Trophoblast cell (in vitro differentiated cells and primary cell): ENCODE data around the gene RASA3.

ENCODE experiments used
- DNase-seq, 2 donors: peaks; one replicate each; pipeline ENCODE4 v3.0.0-alpha.2; 2016
- H2AFZ ChIP-seq: 2 replicates; pipeline ENCODE4 v1.6.1; 2013; ENCODE audit warnings: low read length, moderate library complexity, mild to moderate bottlenecking; ENCODE audit not compliant: insufficient read depth, poor library complexity
- H2AK5ac ChIP-seq: 2 replicates; pipeline ENCODE4 v1.6.1; 2013; ENCODE audit warnings: mild to moderate bottlenecking, low read length
- H2BK120ac ChIP-seq: 2 replicates; pipeline ENCODE4 v1.6.1; 2013; ENCODE audit warnings: low read length, mild to moderate bottlenecking, moderate library complexity; ENCODE audit not compliant: insufficient read depth, poor library complexity
- H2BK12ac ChIP-seq: 2 replicates; pipeline ENCODE4 v1.6.1; 2013; ENCODE audit warnings: mild to moderate bottlenecking, low read length, moderate library complexity
- H2BK5ac ChIP-seq: 2 replicates; pipeline ENCODE4 v1.6.1; 2013; ENCODE audit warnings: low read length, low read depth, moderate library complexity, mild to moderate bottlenecking; ENCODE audit not compliant: poor library complexity
- H3K14ac ChIP-seq: 2 replicates; pipeline ENCODE4 v1.6.1; 2013; ENCODE audit warnings: mild to moderate bottlenecking, low read length
- H3K18ac ChIP-seq: 2 replicates; pipeline ENCODE4 v1.6.1; 2013; ENCODE audit warnings: mild to moderate bottlenecking, low read length
- H3K23ac ChIP-seq: 2 replicates; pipeline ENCODE4 v1.6.1; 2013; ENCODE audit warnings: low read length
- H3K27ac ChIP-seq: 2 replicates; pipeline ENCODE4 v1.5.1; 2013; ENCODE audit warnings: low read depth, mild to moderate bottlenecking, inconsistent platforms, low read length, moderate library complexity
- H3K27me3 ChIP-seq: 2 replicates; pipeline ENCODE4 v1.6.1; 2013; ENCODE audit warnings: inconsistent platforms, mild to moderate bottlenecking, low read length, moderate library complexity; ENCODE audit not compliant: insufficient read depth
- H3K36me3 ChIP-seq, 2 experiments: 1 replicate in 1 of 2; 2 replicates in 1 of 2; pipeline ENCODE4 v1.6.1; 2013; ENCODE audit warnings: low read length in 2 of 2, mild to moderate bottlenecking in 2 of 2, moderate library complexity in 1 of 2; ENCODE audit not compliant: insufficient read depth in 2 of 2, control insufficient read depth in 1 of 2
- H3K4ac ChIP-seq: 2 replicates; pipeline ENCODE4 v1.6.1; 2013; ENCODE audit warnings: low read depth, mild to moderate bottlenecking, low read length, moderate library complexity
- H3K4me1 ChIP-seq, 2 experiments: 1 replicate in 1 of 2; 2 replicates in 1 of 2; pipeline ENCODE4 v1.6.1; 2013; ENCODE audit warnings: low read length in 2 of 2, mild to moderate bottlenecking in 2 of 2, moderate library complexity in 1 of 2; ENCODE audit not compliant: insufficient read depth in 2 of 2, control insufficient read depth in 1 of 2
- H3K4me2 ChIP-seq: 2 replicates; pipeline ENCODE4 v1.6.1; 2013; ENCODE audit warnings: inconsistent platforms, mild to moderate bottlenecking, low read length, moderate library complexity
- H3K4me3 ChIP-seq: 2 replicates; pipeline ENCODE4 v1.5.1; 2013; ENCODE audit warnings: mild to moderate bottlenecking, low read depth, low read length, inconsistent platforms
- H3K79me1 ChIP-seq: one replicate; pipeline ENCODE4 v1.6.1; 2013; ENCODE audit warnings: low read length
- H3K79me2 ChIP-seq: 2 replicates; pipeline ENCODE4 v1.6.1; 2013; ENCODE audit warnings: low read length, mild to moderate bottlenecking; ENCODE audit not compliant: control insufficient read depth, insufficient read depth, poor library complexity
- H3K9ac ChIP-seq: 2 replicates; pipeline ENCODE4 v1.6.1; 2013; ENCODE audit warnings: mild to moderate bottlenecking, low read length
- H3K9me3 ChIP-seq: 2 replicates; pipeline ENCODE4 v1.6.1; 2013; ENCODE audit warnings: low read depth, mild to moderate bottlenecking, control low read depth, inconsistent platforms, low read length; ENCODE audit not compliant: insufficient read depth
- H4K12ac ChIP-seq: 2 replicates; pipeline ENCODE4 v1.6.1; 2013; ENCODE audit warnings: low read depth, mild to moderate bottlenecking, low read length, moderate library complexity
- H4K8ac ChIP-seq: 2 replicates; pipeline ENCODE4 v1.6.1; 2013; ENCODE audit warnings: low read depth, mild to moderate bottlenecking, low read length, moderate library complexity
- H4K91ac ChIP-seq: one replicate; pipeline ENCODE4 v1.6.1; 2013; ENCODE audit warnings: low read depth, mild to moderate bottlenecking, low read length, moderate library complexity
- WGBS: extraction: QIAGEN DNeasy Blood & Tissue Kit; methylation state at CpG from one replicate; pipeline ENCODE4 v1.1.7; 2013; ENCODE audit warnings: missing lambda C conversion rate; ENCODE audit not compliant: insufficient read length, insufficient coverage; ENCODE audit errors: extremely low coverage; 5-methylcytosine and 5-hydroxymethylcytosine counted together

Gene RASA3

DNA sequence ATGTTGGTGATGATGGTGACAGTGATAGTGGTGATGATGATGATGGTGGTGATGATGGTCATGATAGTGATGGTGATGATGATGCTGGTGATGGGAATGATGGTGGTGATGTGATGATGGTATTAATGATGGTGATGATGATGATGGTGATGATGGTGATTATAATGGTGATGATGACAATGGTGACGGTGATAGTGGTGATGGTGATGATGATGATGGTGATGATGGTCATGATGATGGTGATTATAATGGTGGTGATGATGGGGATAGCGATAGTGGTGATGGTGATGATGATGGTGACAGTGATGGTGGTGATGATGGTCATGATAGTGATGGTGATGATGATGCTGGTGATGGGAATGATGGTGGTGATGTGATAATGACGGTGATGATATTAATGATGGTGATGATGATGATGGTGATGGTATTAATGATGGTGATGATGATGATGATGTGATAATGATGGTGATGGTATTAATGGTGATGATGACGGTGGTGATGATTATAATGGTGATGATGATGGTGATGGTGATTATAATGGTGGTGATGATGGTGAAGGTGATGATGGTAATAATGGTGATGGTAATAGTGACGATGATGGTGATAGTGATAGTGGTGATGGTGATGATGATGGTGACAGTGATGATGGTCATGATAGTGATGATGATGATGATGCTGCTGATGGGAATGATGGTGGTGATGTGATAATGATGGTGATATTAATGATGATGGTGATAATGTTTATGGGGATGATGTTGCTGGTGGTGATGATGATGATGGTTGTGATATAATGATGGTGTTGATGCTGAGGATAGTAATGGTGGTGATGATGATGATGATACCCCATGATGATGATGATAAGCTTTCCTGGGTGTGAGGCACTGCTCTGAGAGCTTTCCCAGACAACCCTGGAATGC lies 166.2 kb downstream of the RASA3 start:
- Histone ChIP-seq H2BK12ac (no peak overlapping the region), H3K18ac (no peak overlapping the region), H3K4me2 (no peak overlapping the region), H3K27ac (no peak overlapping the region), H3K9me3 (peaks cover 25% of the 10 kb centered on the region), H3K14ac (no peak overlapping the region), H4K12ac (no peak overlapping the region), H2AFZ (no peak overlapping the region), H4K8ac (no peak overlapping the region), H3K4me1 (no peaks in the 10 kb centered on the region), H3K4ac (no peak overlapping the region), H3K9ac (no peak overlapping the region), H3K4me3 (no peak overlapping the region), H2AK5ac (no peak overlapping the region), H2BK5ac (no peak overlapping the region), H3K27me3 (no peaks in the 10 kb centered on the region), H4K91ac (no peak overlapping the region), H3K79me1 (no peaks in the 10 kb centered on the region), H2BK120ac (no peak overlapping the region), H3K79me2 (no peaks in the 10 kb centered on the region), H3K36me3 (peaks cover 0 to 4% of the 10 kb centered on the region in 2 experiments), H3K23ac (no peak overlapping the region)
- 100% methylated on average over 1 of the region's 5 CpGs for WGBS
- no peak for DNase-seq

DNA sequence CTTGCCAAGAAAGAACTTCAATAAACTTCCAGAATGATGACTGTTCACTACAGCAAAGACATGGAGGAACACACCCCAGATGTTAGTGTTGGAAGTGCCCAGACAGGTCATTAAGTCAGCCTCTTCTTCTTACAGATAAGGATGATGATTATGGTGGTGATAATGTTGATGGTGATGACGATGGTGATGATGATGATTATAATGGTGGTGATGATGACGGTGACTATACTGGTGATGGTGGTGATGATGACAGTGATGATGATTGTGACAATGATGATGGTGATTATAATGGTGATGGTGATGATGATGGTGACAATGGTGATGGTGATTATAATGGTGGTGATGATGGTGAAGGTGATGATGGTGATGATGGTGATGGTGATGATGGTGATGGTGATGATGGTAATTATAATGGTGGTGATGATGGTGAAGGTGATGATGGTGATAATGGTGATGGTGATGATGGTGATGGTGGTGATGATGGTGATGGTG lies 167.0 kb downstream of the RASA3 start:
- no peak overlapping the region for H3K23ac ChIP-seq
- H3K9me3 ChIP-seq, result peaks cover 25% of the 10 kb centered on the region
- H4K8ac ChIP-seq, result no peak overlapping the region
- peaks cover 0 to 4% of the 10 kb centered on the region in 2 experiments for H3K36me3 ChIP-seq
- no peak overlapping the region for H3K9ac ChIP-seq
- H3K79me1 ChIP-seq, result no peaks in the 10 kb centered on the region
- no peak overlapping the region for H3K4ac ChIP-seq
- H2AK5ac ChIP-seq, result no peak overlapping the region
- H3K18ac ChIP-seq, result no peak overlapping the region
- H3K79me2 ChIP-seq, result no peaks in the 10 kb centered on the region
- no peaks in the 10 kb centered on the region for H3K27me3 ChIP-seq
- H2BK5ac ChIP-seq, result no peak overlapping the region
- no peak overlapping the region for H3K14ac ChIP-seq
- H4K12ac ChIP-seq, result no peak overlapping the region
- WGBS, result no CpG with 5 or more reads among the region's 2 CpGs
- no peak overlapping the region for H3K4me2 ChIP-seq
- H3K4me3 ChIP-seq, result no peak overlapping the region
- no peak for DNase-seq
- no peak overlapping the region for H4K91ac ChIP-seq
- H2AFZ ChIP-seq, result no peak overlapping the region
- H2BK120ac ChIP-seq, result no peak overlapping the region
- no peak overlapping the region for H2BK12ac ChIP-seq
- H3K27ac ChIP-seq, result no peak overlapping the region
- H3K4me1 ChIP-seq, result no peaks in the 10 kb centered on the region

DNA sequence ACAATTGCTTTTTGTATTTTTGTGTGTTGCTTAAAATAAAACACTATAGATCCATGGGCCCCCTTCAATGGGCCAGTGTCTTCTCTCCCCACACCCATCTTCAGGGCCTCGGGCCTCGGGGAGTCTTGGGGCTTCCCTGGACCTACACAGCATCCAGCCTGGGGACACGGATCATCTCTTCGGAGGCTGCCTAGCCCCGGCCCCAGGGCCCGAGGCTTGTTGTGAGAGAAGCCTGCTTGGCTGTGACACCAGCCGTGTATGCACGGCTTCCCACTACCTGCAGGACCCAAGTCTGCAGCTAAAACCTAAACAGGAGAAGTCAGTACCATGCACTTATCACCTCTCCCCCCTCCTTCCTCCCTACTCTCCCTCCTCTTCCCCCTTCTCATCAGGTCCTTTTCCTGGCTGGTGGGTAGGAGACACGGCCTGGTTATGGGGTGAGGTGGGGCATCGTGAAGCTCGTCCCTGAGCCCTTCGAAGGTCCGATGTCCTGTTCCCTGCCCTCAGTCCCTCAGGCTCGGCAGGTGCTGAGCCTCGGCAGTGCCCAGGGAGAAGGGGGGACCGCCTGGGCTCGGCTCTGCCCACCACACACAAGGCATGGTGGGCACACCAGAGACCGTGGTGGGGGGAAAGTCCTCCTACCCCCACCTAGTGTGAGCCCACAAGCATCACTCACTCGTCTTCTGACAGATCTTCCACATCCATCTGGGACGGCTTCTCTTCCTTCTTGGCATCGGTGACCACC lies 168.0 kb downstream of the RASA3 start:
- WGBS, result no CpG with 5 or more reads among the region's 21 CpGs
- no peak overlapping the region for H2BK5ac ChIP-seq

DNA sequence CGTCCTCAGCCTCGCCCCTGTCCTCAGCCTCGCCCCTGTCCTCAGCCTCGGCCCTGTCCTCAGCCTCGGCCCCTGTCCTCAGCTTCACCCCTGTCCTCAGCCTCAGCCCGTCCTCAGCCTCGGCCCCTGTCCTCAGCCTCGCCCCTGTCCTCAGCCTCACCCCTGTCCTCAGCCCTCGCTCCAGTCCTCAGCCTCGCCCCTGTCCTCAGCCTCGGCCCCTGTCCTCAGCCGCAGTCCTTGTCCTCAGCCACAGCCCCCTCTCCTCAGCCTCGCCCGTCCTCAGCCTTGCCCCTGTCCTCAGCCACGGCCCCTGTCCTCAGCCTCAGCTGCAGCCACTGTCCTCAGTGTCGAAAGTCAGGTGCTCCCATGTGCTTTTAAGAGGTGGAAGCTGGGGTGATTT lies 169.0 kb downstream of the RASA3 start:
- H3K27me3 ChIP-seq, result no peaks in the 10 kb centered on the region
- H2AFZ ChIP-seq, result no peak overlapping the region
- H3K4me2 ChIP-seq, result no peak overlapping the region
- no peak overlapping the region for H4K12ac ChIP-seq
- no peak overlapping the region for H2AK5ac ChIP-seq
- H3K4me1 ChIP-seq, result no peaks in the 10 kb centered on the region
- DNase-seq, result no peak
- no peak overlapping the region for H3K27ac ChIP-seq
- H3K79me2 ChIP-seq, result no peaks in the 10 kb centered on the region
- no peak overlapping the region for H2BK120ac ChIP-seq
- no peak overlapping the region for H3K9ac ChIP-seq
- H3K4me3 ChIP-seq, result no peak overlapping the region
- H3K23ac ChIP-seq, result no peak overlapping the region
- H3K4ac ChIP-seq, result no peak overlapping the region
- no CpG with 5 or more reads among the region's 16 CpGs for WGBS
- H3K14ac ChIP-seq, result no peak overlapping the region
- H4K8ac ChIP-seq, result no peak overlapping the region
- peaks cover 30% of the 10 kb centered on the region for H3K9me3 ChIP-seq
- no peaks in the 10 kb centered on the region for H3K79me1 ChIP-seq
- H3K36me3 ChIP-seq, result no peaks in the 10 kb centered on the region
- H2BK5ac ChIP-seq, result no peak overlapping the region
- H4K91ac ChIP-seq, result no peak overlapping the region
- H3K18ac ChIP-seq, result no peak overlapping the region
- no peak overlapping the region for H2BK12ac ChIP-seq

More for the DNA sequence above, 168.0 kb downstream of the RASA3 start:
- no peak overlapping the region for H3K18ac ChIP-seq
- H3K9ac ChIP-seq, result no peak overlapping the region
- H3K4me1 ChIP-seq, result no peaks in the 10 kb centered on the region
- H4K12ac ChIP-seq, result no peak overlapping the region
- H3K4ac ChIP-seq, result no peak overlapping the region
- H3K4me3 ChIP-seq, result no peak overlapping the region
- no peak overlapping the region for H4K8ac ChIP-seq
- H3K9me3 ChIP-seq, result peaks cover 24% of the 10 kb centered on the region
- H3K4me2 ChIP-seq, result no peak overlapping the region
- H2AFZ ChIP-seq, result no peak overlapping the region
- no peak overlapping the region for H2BK12ac ChIP-seq
- no peak overlapping the region for H3K14ac ChIP-seq
- H3K23ac ChIP-seq, result no peak overlapping the region
- DNase-seq, result no peak
- no peaks in the 10 kb centered on the region for H3K79me1 ChIP-seq
- no peak overlapping the region for H3K27ac ChIP-seq
- no peaks in the 10 kb centered on the region for H3K79me2 ChIP-seq
- H2BK120ac ChIP-seq, result no peak overlapping the region
- H3K27me3 ChIP-seq, result no peaks in the 10 kb centered on the region
- no peak overlapping the region for H4K91ac ChIP-seq
- H2AK5ac ChIP-seq, result no peak overlapping the region
- peaks cover 0 to 4% of the 10 kb centered on the region in 2 experiments for H3K36me3 ChIP-seq
